Measurements from ENCODE around the gene ANKRD42. TPM values are rescaled to one million over a fixed set of nuclear protein-coding genes. Genes with fewer than 3 reads are reported as not detected.
"Not testable (repeated sequence)": the region's sequence is repeated elsewhere in the genome, so short reads cannot be mapped to it uniquely, and the experiment has no call there.

ANKRD42 gene
- total RNA-seq, 1 experiment from 2014 or later: 15.1 TPM

- DNase-seq (ENCODE audit: low spot score): no peak
- in situ Hi-C loops (cut with HindIII; ENCODE audit: low sequenced_read_pairs): no loop called here
Observed at GRCh38 chr11:83221694-83222093, 28.2 kb downstream of the ANKRD42 start.

- no peak for DNase-seq (ENCODE audit: low spot score)
- in situ Hi-C loops (cut with HindIII; ENCODE audit: low sequenced_read_pairs): no loop called here
Observed at GRCh38 chr11:83222499-83222898, 29.0 kb downstream of the ANKRD42 start.

GRCh38 chr11:83223457-83223856 is 29.9 kb downstream of the ANKRD42 start:
- in situ Hi-C loops (cut with HindIII; ENCODE audit: low sequenced_read_pairs): no loop called here

GRCh38 chr11:83235825-83236224 is 42.3 kb downstream of the ANKRD42 start:
- no peak for DNase-seq (ENCODE audit: low spot score)
- in situ Hi-C loops (cut with HindIII; ENCODE audit: low sequenced_read_pairs): no loop called here

More at GRCh38 chr11:83223457-83223856, 29.9 kb downstream of the ANKRD42 start:
- no peak for DNase-seq (ENCODE audit: low spot score)

- no peak for DNase-seq (ENCODE audit: low spot score)
- in situ Hi-C loops (cut with HindIII; ENCODE audit: low sequenced_read_pairs): no loop called here
Observed at GRCh38 chr11:83238111-83238510, 44.6 kb downstream of the ANKRD42 start.

GRCh38 chr11:83241291-83241946 is 47.9 kb downstream of the ANKRD42 start:
- in situ Hi-C loops (cut with HindIII; ENCODE audit: low sequenced_read_pairs): no loop called here
- peak; percentile 77 for DNase-seq (ENCODE audit: low spot score)

- in situ Hi-C loops (cut with HindIII; ENCODE audit: low sequenced_read_pairs): no loop called here
- no peak for DNase-seq (ENCODE audit: low spot score)
Observed at GRCh38 chr11:83249445-83249844, 55.9 kb downstream of the ANKRD42 start.

GRCh38 chr11:83249972-83250593 is 56.6 kb downstream of the ANKRD42 start:
- in situ Hi-C loops (cut with HindIII; ENCODE audit: low sequenced_read_pairs): no loop called here
- peak; percentile 46 for DNase-seq (ENCODE audit: low spot score)

- no peak for DNase-seq (ENCODE audit: low spot score)
- in situ Hi-C loops (cut with HindIII; ENCODE audit: low sequenced_read_pairs): no loop called here
Observed at GRCh38 chr11:83252266-83252665, 58.8 kb downstream of the ANKRD42 start.

- in situ Hi-C loops (cut with HindIII; ENCODE audit: low sequenced_read_pairs): no loop called here
Observed at GRCh38 chr11:83252941-83253340, 59.4 kb downstream of the ANKRD42 start.

GRCh38 chr11:83255366-83255765 is 61.9 kb downstream of the ANKRD42 start:
- in situ Hi-C loops (cut with HindIII; ENCODE audit: low sequenced_read_pairs): no loop called here
- no peak for DNase-seq (ENCODE audit: low spot score)

More at GRCh38 chr11:83252941-83253340, 59.4 kb downstream of the ANKRD42 start:
- no peak for DNase-seq (ENCODE audit: low spot score)

- in situ Hi-C loops (cut with HindIII; ENCODE audit: low sequenced_read_pairs): no loop called here
Observed at GRCh38 chr11:83256602-83257340, 63.3 kb downstream of the ANKRD42 start.

GRCh38 chr11:83257761-83258168 is 64.3 kb downstream of the ANKRD42 start:
- in situ Hi-C loops (cut with HindIII; ENCODE audit: low sequenced_read_pairs): no loop called here
- no peak for DNase-seq (ENCODE audit: low spot score)

More at GRCh38 chr11:83256602-83257340, 63.3 kb downstream of the ANKRD42 start:
- DNase-seq (ENCODE audit: low spot score): no peak

- DNase-seq (ENCODE audit: low spot score): no peak
- in situ Hi-C loops (cut with HindIII; ENCODE audit: low sequenced_read_pairs): no loop called here
Observed at GRCh38 chr11:83259559-83259958, 66.0 kb downstream of the ANKRD42 start.

GRCh38 chr11:83265331-83265730 is 71.8 kb downstream of the ANKRD42 start:
- in situ Hi-C loops (cut with HindIII; ENCODE audit: low sequenced_read_pairs): no loop called here
- no peak for DNase-seq (ENCODE audit: low spot score)

- in situ Hi-C loops (cut with HindIII; ENCODE audit: low sequenced_read_pairs): not testable (repeated sequence)
Observed at GRCh38 chr11:83269080-83269479, 75.6 kb downstream of the ANKRD42 start.

GRCh38 chr11:83271734-83272133 is 78.2 kb downstream of the ANKRD42 start:
- DNase-seq (ENCODE audit: low spot score); in situ Hi-C loops (cut with HindIII; ENCODE audit: low sequenced_read_pairs): not testable (repeated sequence)

More at GRCh38 chr11:83269080-83269479, 75.6 kb downstream of the ANKRD42 start:
- not testable (repeated sequence) for DNase-seq (ENCODE audit: low spot score)

- in situ Hi-C loops (cut with HindIII; ENCODE audit: low sequenced_read_pairs): no loop called here
- no peak for DNase-seq (ENCODE audit: low spot score)
Observed at GRCh38 chr11:83272627-83273026, 79.1 kb downstream of the ANKRD42 start.

- DNase-seq (ENCODE audit: low spot score): no peak
- in situ Hi-C loops (cut with HindIII; ENCODE audit: low sequenced_read_pairs): no loop called here
Observed at GRCh38 chr11:83275888-83276641, 82.6 kb downstream of the ANKRD42 start.

Data from G401 (cell line).